ENCODE data around the gene TIMM8A. TPM values are rescaled to one million over a fixed set of nuclear protein-coding genes. Genes with fewer than 3 reads are reported as not detected.
"Not testable (repeated sequence)": the region's sequence is repeated elsewhere in the genome, so short reads cannot be mapped to it uniquely, and the experiment has no call there.

TIMM8A gene
- total RNA-seq, 1 donor from 2014 or later: 22.1 TPM

- Mint-ChIP-seq H3K27me3 (no peaks in the 10 kb centered on the region), H3K4me1 (ENCODE audit: unreplicated experiment) (no peaks in the 10 kb centered on the region), H3K36me3 (no peaks in the 10 kb centered on the region), H3K4me3 (no peak overlapping the region), H3K9me3 (no peaks in the 10 kb centered on the region), H3K27ac (no peak overlapping the region)
- TF ChIP-seq CTCF (conservative IDR thresholded peaks at IDR 0.05): peak; percentile 59
- DNase-seq (ENCODE audit: extremely low spot score, unreplicated experiment): no peak
Measured at GRCh38 chrX:101357166-101357795, 8.7 kb upstream of the TIMM8A start.

GRCh38 chrX:101349193-101349562 is 636 bp upstream of the TIMM8A start:
- H3K4me1 Mint-ChIP-seq (ENCODE audit: unreplicated experiment): peaks cover 5% of the 10 kb centered on the region
- H3K27me3 Mint-ChIP-seq: no peaks in the 10 kb centered on the region
- no peaks in the 10 kb centered on the region for H3K36me3 Mint-ChIP-seq
- DNase-seq (ENCODE audit: extremely low spot score, unreplicated experiment): no peak
- no peak for TF ChIP-seq CTCF (conservative IDR thresholded peaks at IDR 0.05)
- H3K27ac Mint-ChIP-seq: peak overlapping the region; percentile 71
- H3K9me3 Mint-ChIP-seq: no peaks in the 10 kb centered on the region
- peak overlapping the region; percentile 90 for H3K4me3 Mint-ChIP-seq

GRCh38 chrX:101347859-101348451 is 587 bp downstream of the TIMM8A start:
- H3K4me1 Mint-ChIP-seq (ENCODE audit: unreplicated experiment): peaks cover 5% of the 10 kb centered on the region
- H3K4me3 Mint-ChIP-seq: peak overlapping the region; percentile 90
- peak overlapping the region; percentile 71 for H3K27ac Mint-ChIP-seq
- H3K9me3 Mint-ChIP-seq: no peaks in the 10 kb centered on the region
- no peak for DNase-seq (ENCODE audit: extremely low spot score, unreplicated experiment)
- H3K27me3 Mint-ChIP-seq: no peaks in the 10 kb centered on the region
- TF ChIP-seq CTCF (conservative IDR thresholded peaks at IDR 0.05): no peak
- no peaks in the 10 kb centered on the region for H3K36me3 Mint-ChIP-seq

- no peaks in the 10 kb centered on the region for H3K9me3 Mint-ChIP-seq
- no peaks in the 10 kb centered on the region for H3K36me3 Mint-ChIP-seq
- no peak overlapping the region for H3K27ac Mint-ChIP-seq
- no peak overlapping the region for H3K4me3 Mint-ChIP-seq
- TF ChIP-seq CTCF (conservative IDR thresholded peaks at IDR 0.05): no peak
- no peaks in the 10 kb centered on the region for H3K27me3 Mint-ChIP-seq
- H3K4me1 Mint-ChIP-seq (ENCODE audit: unreplicated experiment): no peaks in the 10 kb centered on the region
- no peak for DNase-seq (ENCODE audit: extremely low spot score, unreplicated experiment)
Measured at GRCh38 chrX:101337776-101338271, 10.7 kb downstream of the TIMM8A start.

- H3K27ac Mint-ChIP-seq; H3K4me3 Mint-ChIP-seq; DNase-seq (ENCODE audit: extremely low spot score, unreplicated experiment); H3K36me3 Mint-ChIP-seq; H3K27me3 Mint-ChIP-seq; H3K4me1 Mint-ChIP-seq (ENCODE audit: unreplicated experiment); H3K9me3 Mint-ChIP-seq: not testable (repeated sequence)
Measured at GRCh38 chrX:101334310-101334709, 14.2 kb downstream of the TIMM8A start.

GRCh38 chrX:101326600-101326999 is 21.9 kb downstream of the TIMM8A start:
- not testable (repeated sequence) for H3K9me3 Mint-ChIP-seq; H3K27ac Mint-ChIP-seq; H3K4me3 Mint-ChIP-seq; DNase-seq (ENCODE audit: extremely low spot score, unreplicated experiment); H3K27me3 Mint-ChIP-seq; H3K36me3 Mint-ChIP-seq; H3K4me1 Mint-ChIP-seq (ENCODE audit: unreplicated experiment)

All from type B pancreatic cell (in vitro differentiated cells).